NCI-H2196 (cell line): ENCODE results near the gene PTPN13.

Experiments used
- DNase-seq: peaks from one replicate; lab custom pipeline; 2025; ENCODE audit not compliant: unreplicated experiment; lab: John Stamatoyannopoulos, UW

The PTPN13 gene, protein sequence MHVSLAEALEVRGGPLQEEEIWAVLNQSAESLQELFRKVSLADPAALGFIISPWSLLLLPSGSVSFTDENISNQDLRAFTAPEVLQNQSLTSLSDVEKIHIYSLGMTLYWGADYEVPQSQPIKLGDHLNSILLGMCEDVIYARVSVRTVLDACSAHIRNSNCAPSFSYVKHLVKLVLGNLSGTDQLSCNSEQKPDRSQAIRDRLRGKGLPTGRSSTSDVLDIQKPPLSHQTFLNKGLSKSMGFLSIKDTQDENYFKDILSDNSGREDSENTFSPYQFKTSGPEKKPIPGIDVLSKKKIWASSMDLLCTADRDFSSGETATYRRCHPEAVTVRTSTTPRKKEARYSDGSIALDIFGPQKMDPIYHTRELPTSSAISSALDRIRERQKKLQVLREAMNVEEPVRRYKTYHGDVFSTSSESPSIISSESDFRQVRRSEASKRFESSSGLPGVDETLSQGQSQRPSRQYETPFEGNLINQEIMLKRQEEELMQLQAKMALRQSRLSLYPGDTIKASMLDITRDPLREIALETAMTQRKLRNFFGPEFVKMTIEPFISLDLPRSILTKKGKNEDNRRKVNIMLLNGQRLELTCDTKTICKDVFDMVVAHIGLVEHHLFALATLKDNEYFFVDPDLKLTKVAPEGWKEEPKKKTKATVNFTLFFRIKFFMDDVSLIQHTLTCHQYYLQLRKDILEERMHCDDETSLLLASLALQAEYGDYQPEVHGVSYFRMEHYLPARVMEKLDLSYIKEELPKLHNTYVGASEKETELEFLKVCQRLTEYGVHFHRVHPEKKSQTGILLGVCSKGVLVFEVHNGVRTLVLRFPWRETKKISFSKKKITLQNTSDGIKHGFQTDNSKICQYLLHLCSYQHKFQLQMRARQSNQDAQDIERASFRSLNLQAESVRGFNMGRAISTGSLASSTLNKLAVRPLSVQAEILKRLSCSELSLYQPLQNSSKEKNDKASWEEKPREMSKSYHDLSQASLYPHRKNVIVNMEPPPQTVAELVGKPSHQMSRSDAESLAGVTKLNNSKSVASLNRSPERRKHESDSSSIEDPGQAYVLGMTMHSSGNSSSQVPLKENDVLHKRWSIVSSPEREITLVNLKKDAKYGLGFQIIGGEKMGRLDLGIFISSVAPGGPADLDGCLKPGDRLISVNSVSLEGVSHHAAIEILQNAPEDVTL (N-terminal part only)

DNA sequence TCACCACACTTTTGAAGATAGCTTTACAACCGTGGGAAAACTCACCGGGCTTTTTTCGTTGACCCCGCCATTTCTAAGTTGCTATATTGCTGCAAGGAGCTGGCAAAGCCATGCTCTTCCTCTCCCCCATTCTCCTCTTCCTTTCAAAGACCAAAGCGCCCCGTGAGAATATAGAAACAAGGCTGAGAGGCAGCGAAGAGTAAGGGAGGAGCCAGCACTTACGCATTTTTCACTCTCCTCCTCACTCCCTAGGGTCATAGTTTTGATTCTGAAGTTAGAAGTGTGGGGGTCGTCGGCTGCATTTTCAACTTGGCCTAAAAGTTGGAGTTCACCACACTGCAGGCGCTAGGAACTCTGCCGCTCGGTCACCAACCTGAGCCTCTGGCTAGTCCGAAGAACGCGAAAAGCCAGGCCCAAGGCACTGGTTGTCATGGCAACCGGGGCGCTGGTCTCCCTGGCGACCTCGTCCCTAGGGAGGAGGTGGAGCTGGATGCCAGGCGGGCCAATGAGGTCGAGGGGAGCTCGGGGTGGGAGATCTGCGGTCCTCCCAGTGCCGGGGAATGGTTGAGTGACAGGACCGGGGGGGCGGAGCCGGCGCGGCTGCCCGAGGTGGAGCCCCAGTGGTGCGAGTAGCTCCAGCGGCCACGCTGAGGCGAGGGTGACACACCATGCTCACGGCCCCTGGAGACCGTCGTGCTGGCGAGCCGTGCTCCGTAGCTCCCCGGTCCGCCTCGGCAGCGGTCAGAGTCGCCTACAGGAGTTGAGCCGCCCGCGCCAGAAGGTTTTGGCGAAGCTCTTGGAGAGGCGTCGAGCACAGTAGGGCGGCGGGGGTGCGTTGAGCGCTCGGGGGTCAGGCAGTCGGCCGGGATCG, at the start of gene PTPN13:
Gene PTPN13, plus strand, starts transcription at position 628 of the 871 bp plus-strand sequence. CDS start 40,942 bp downstream, outside the sequence.
- DNase-seq = peak; percentile 87

GRCh38 chr4:86547140-86547539, 47.0 kb upstream of the PTPN13 start:
- DNase-seq = no peak

DNA sequence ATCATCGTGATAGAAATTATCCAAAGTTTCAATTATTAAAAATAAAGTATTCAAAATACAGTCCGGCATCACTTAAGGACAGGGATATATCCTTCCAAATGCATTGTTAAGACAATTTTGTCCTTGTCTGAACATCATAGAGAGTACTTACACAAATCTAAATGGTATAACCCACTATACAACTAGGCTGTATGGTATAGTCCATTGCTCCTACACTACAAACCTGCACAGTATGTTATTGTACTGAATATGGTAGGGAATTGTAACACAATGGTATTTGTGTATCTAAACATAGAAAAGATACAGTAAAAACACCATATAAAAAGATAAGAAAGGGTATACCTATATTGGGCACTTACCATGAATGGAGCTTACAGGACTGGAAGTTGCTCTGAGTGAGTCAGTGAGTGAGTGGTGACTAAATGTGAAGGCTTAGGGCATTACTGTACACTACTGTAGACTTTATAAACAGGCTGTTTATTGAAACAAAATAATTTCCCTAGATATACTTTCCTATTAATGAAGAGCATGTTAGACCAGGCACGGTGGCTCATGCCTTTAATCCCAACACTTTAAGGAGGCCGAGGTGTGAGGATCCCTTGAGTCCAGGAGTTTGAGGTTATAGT, 44.8 kb upstream of the PTPN13 start:
- no peak for DNase-seq

DNA sequence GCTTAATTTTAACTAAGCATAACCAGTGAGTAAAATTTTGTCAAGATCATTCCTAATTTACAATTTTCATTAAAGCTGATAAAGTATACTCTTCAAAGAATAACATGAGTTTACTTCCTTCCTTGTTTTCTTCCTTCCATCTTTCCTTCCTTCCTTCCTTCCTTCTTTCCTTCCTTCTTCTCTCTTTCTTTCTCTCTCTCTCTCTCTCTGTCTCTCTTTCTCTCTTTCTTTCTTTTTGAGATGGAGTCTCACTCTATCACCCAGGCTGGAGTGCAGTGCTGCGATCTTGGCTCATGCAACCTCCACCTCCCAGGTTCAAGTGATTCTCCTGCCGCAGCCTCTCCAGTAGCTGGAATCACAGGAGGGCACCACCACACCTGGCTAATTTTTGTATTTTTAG, 42.7 kb upstream of the PTPN13 start:
- no peak for DNase-seq

GRCh38 chr4:86554646-86555045, 39.5 kb upstream of the PTPN13 start:
- no peak for DNase-seq

DNA sequence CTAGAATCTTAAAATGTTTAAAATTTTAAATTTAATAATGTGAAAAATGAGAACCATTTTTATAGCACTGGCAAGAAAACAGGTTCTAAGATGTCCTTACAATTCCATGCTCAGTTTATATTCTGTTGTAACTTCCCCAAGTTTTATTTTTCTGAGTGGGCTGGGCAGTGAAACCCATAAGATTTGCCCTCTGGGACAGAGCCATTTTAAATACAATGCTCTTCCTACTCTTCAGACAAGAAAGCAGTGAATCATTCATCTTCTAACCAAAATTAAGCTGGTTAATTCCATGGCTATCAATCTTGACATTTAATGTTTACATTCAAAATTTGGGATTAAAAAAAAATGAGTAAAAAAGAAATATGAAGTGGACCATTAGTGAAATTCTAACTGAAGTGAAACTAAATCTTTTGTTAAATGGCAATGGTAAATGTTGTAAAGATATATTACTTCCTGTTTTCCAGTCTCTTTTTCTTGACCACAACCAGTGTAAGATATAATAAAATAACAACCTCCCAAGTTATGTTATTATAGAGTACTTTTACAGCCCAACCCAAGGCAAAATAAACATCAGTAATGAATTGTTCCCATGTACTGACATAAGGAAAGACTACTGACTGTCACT, 37.2 kb upstream of the PTPN13 start:
- DNase-seq = no peak

DNA sequence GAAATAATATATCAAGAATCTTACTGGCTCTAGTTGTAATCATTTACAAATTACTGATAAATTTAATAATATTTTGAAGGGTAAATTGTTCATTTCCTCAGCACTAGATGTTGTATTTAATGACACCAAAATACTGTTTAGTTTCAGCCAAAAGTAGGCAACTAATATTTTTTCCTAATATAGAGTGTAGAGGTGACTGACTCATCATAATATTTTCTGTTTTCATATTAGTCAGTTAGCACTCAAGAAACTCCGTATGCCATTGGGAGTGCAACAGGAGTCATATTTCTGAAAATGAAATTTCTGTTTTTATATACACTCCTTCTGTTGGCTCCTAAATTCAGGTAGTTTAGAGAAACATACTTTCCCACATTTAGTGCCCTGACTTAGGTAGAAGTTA, 36.6 kb upstream of the PTPN13 start:
- DNase-seq = no peak

DNA sequence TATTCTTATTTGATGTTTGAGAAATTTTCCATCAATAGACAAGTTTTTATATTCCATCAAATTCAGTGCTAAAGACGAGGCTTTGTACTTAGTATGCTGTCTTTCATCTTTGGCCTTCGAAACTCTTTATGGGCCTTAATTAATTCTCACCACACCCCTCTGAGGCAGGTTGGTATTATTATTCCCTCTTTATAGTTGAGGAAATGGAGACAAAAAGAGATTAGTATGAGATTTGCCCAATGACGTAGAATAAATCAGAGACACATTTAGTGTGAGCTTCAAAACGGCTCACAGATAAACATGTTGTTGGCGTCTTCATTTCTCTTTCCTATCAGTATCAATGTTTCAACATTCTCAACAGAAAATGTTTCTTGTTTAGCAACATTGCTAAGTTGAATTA, 35.9 kb upstream of the PTPN13 start:
- DNase-seq = no peak

DNA sequence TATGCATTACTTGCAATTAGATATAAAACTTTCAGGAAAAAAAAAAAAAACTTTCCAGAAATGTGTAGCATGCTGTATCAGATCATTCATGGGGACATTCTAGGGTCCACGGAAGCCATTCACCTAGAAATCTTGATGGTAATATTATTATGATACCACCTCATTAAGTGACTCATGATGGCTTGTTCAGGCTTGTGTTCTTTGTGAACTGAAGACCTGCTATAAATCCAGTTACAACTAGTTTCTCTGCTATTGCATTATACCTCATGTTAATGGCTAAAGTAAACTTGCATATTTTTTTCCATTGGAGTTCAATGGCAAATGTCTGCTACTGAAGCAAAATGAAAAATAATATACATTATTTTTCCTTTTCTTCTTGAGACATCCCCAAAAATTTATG, 35.3 kb upstream of the PTPN13 start:
- no peak for DNase-seq

DNA sequence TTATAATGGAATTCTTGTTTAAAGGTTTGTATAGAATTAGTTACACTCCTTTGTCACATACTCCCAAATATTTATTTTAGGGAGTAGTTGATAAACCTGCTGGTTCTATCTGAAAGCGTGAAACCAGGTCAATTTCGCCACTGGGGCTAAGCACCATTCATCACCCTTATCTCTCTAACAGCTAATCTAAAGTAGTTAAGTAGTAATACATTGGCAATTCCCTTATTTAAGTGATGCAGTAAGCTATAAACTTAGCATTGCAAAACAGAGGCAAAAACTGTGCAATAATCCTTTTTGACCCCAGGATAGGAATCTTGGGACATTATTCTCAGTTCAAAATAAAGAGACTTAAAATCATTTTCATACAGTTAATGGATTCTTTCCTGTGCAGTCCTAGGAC, 33.7 kb upstream of the PTPN13 start:
- no peak for DNase-seq

DNA sequence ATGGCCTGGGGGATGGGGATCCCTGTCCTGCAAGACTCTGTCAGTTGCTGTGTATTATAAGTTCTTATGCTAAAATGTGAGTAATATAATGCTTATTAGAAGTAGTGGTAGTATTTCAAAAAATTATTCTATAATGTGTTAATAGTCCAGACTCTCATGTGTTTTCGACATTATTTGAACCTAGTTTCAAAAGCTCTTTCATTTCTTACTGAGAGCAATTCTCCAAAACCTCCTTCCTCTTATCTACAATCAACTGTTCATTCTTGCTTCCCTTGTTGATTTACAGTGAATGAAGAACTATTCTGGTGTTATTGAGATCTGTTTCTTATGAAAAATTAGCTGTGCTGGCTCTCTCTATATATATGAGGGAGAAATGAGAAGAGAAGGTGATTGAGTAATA, 32.9 kb upstream of the PTPN13 start:
- no peak for DNase-seq

- no peak for DNase-seq
These were observed 30.7 kb upstream of the PTPN13 start for GRCh38 chr4:86563416-86563815.

- no peak for DNase-seq
These were observed 29.3 kb upstream of the PTPN13 start for GRCh38 chr4:86564795-86565194.

DNA sequence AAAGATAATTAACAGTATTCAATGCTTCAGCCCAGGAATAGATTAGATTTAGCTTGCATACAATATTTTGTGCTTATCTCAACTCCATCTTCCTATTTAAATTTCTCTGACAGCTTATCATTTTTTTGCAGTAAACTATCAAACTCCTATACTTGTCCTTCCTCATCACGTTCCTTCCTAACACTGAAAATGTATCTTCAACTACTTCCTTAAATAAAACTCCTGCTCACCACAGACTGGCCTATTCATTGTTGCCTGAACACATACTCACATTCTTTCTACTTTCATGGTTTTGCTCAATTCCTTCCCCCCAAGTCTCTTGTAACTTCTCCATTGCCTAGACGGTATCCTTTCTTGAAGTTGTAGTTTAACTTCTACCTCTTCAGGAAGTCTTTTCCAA, 28.5 kb upstream of the PTPN13 start:
- DNase-seq = no peak

DNA sequence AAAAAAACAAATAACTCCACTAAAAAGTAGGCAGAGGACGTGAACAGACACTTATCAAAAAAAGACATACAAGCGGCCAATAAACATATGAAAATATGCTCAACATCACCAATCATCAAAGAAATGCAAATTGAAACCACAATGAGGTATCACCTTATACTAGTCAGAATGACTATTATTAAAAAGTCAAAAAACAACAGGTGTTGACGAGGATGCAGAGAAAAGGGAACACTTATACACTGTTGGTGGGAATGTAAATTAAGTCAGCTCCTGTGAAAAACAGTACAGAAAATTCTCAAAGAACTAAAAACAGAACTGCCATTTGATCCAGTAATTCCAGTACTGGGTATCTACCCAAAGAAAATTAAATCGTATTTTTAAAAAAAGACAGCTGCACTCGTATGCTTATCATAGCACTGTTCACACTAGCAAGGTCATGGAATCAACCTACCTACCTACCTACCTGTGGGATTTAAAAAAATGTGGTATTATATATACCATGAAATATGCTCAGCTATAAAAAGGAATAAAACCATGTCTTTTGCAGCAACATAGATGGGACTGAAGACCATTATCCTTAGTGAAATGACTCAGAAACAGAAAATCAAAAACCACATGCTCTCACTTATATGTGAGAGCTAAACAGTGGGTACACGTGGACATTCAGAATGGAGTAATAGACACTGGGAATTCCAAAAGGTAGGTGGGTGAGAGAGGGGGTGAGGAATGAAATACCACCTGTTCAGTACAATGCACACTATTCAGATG, 24.8 kb upstream of the PTPN13 start:
- no peak for DNase-seq

DNA sequence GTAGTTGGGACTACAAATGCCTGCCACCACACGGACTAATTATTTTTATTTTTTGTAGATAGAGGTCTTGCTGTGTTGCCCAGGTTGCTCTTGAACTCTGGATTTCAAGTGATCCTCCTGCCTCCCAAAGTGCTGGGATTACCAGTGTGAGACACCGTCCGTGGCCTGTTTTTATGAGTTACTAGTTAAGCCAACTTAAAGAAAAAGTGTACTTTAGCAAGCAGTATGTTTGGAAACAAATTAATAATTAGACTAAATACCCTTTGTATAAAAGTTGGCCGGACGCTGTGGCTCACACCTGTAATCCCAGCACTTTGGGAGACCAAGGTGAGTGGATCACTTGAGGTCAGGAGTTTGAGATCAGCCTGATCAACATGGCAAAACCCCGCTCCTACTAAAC, 14.2 kb upstream of the PTPN13 start:
- no peak for DNase-seq

- no peak for DNase-seq
These were observed 11.7 kb upstream of the PTPN13 start for GRCh38 chr4:86582410-86582809.

DNA sequence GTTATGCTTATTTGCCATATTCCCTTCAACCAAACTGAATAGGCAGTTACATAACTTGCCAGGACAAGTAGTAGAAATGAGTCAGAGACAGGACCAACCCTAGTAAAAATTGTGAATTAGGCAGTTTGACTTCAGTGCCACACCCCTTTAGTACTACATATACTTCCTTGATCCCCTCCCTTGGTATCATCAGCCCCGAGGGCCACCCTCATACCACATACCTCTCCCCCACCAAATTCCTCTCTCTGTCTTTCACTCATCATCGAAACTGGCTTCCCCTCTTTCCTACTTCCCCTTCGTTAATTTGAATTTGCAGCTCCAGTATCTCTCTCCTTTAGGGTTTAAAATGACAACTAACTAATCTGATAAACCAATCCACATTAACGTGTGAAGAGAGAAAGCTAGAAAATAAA, 7.9 kb upstream of the PTPN13 start:
- DNase-seq = no peak
